NCI-H2171 treated with DMSO at 0.1 percent for 48 hours (cell line): ENCODE data around the gene B4GALNT4.
"Not testable (repeated sequence)": the region's sequence is repeated elsewhere in the genome, so short reads cannot be mapped to it uniquely, and the experiment has no call there.

Source experiments
- DNase-seq: peaks from one replicate; lab custom pipeline; 2025; lab: John Stamatoyannopoulos, UW

The B4GALNT4 gene

GRCh38 chr11:408154-409007 is 39.1 kb downstream of the B4GALNT4 start:
- DNase-seq: no peak

GRCh38 chr11:409008-409599 is 39.8 kb downstream of the B4GALNT4 start:
- DNase-seq: no peak

GRCh38 chr11:409600-410483 is 40.5 kb downstream of the B4GALNT4 start:
- DNase-seq: no peak

- DNase-seq: not testable (repeated sequence)
Measured at GRCh38 chr11:410711-411110, 41.4 kb downstream of the B4GALNT4 start.

- not testable (repeated sequence) for DNase-seq
Measured at GRCh38 chr11:411520-411919, 42.2 kb downstream of the B4GALNT4 start.

- DNase-seq: no peak
Measured at GRCh38 chr11:412641-413119, 43.4 kb downstream of the B4GALNT4 start.

GRCh38 chr11:413120-414081 is 44.1 kb downstream of the B4GALNT4 start:
- no peak for DNase-seq

GRCh38 chr11:414318-414857 is 45.1 kb downstream of the B4GALNT4 start:
- DNase-seq: no peak

- no peak for DNase-seq
Measured at GRCh38 chr11:415640-416041, 46.3 kb downstream of the B4GALNT4 start.

- no peak for DNase-seq
Measured at GRCh38 chr11:416051-416756, 46.9 kb downstream of the B4GALNT4 start.

- peak; percentile 8 for DNase-seq
Measured at GRCh38 chr11:416757-417621, 47.7 kb downstream of the B4GALNT4 start.

GRCh38 chr11:417652-418342 is 48.5 kb downstream of the B4GALNT4 start:
- DNase-seq: no peak

- DNase-seq: no peak
Measured at GRCh38 chr11:418343-419247, 49.3 kb downstream of the B4GALNT4 start.

- DNase-seq: no peak
Measured at GRCh38 chr11:419248-420005, 50.1 kb downstream of the B4GALNT4 start.

- no peak for DNase-seq
Measured at GRCh38 chr11:420054-420910, 51.0 kb downstream of the B4GALNT4 start.

- DNase-seq: no peak
Measured at GRCh38 chr11:420911-421321, 51.6 kb downstream of the B4GALNT4 start.
